Neural progenitor cell (in vitro differentiated cells): ENCODE results near the gene MIS18BP1. TPM values are rescaled to one million over a fixed set of nuclear protein-coding genes. Genes with fewer than 3 reads are reported as not detected.

ENCODE experiments used
- DNase-seq: peaks from one replicate; pipeline ENCODE4 v3.0.0-alpha.2; 2016; ENCODE audit warnings: low spot score
- H2AFZ ChIP-seq: fragments of 200-600 bp; sonication (generic); replicated peaks from 2 replicates; pipeline ENCODE4 v1.6.1; 2016; ENCODE audit warnings: antibody characterized with exemption
- H3F3A ChIP-seq: fragments of 200-600 bp; sonication (generic); 2 replicates; pipeline ENCODE4 v1.6.1; 2016; ENCODE audit warnings: antibody characterized with exemption, low read depth
- H3K27ac ChIP-seq: fragments of 200-600 bp; sonication (generic); 2 replicates; pipeline ENCODE4 v1.5.1; 2016; ENCODE audit warnings: mild to moderate bottlenecking
- H3K27me3 ChIP-seq: fragments of 200-600 bp; sonication (generic); 2 replicates; pipeline ENCODE4 v1.6.1; 2016; ENCODE audit warnings: mild to moderate bottlenecking, moderate library complexity
- H3K36me3 ChIP-seq: fragments of 200-600 bp; sonication (generic); 2 replicates; pipeline ENCODE4 v1.5.1; 2016
- H3K4me1 ChIP-seq: fragments of 200-600 bp; sonication (generic); 2 replicates; pipeline ENCODE4 v1.6.1; 2016; ENCODE audit warnings: mixed run types
- H3K4me2 ChIP-seq: fragments of 200-600 bp; sonication (generic); 2 replicates; pipeline ENCODE4 v1.6.1; 2016
- H3K4me3 ChIP-seq: fragments of 200-600 bp; sonication (generic); 2 replicates; pipeline ENCODE4 v1.5.1; 2016
- H3K79me2 ChIP-seq: fragments of 200-600 bp; sonication (generic); 2 replicates; pipeline ENCODE4 v1.6.1; 2016; ENCODE audit warnings: low read depth
- H3K9ac ChIP-seq: fragments of 200-600 bp; sonication (generic); 2 replicates; pipeline ENCODE4 v1.6.1; 2016
- H3K9me3 ChIP-seq: fragments of 200-600 bp; sonication (generic); 2 replicates; pipeline ENCODE4 v1.5.1; 2016; ENCODE audit warnings: low read depth
- H4K20me1 ChIP-seq: fragments of 200-600 bp; sonication (generic); 2 replicates; pipeline ENCODE4 v1.6.1; 2016; ENCODE audit warnings: low read depth
- H3K27ac Mint-ChIP-seq: 3 replicates; pipeline ENCODE4 v1.8.0; 2021; ENCODE audit warnings: mixed read lengths
- H3K27me3 Mint-ChIP-seq: 2 replicates; pipeline ENCODE4 v1.8.0; 2022; ENCODE audit warnings: low read depth, mild to moderate bottlenecking, inconsistent platforms, moderate library complexity, mixed read lengths; ENCODE audit not compliant: insufficient read depth
- H3K36me3 Mint-ChIP-seq: 3 replicates; pipeline ENCODE4 v1.8.0; 2021; ENCODE audit warnings: mixed read lengths
- H3K4me1 Mint-ChIP-seq: 3 replicates; pipeline ENCODE4 v1.8.0; 2021; ENCODE audit warnings: mixed read lengths
- H3K4me3 Mint-ChIP-seq: 3 replicates; pipeline ENCODE4 v1.8.0; 2021; ENCODE audit warnings: mild to moderate bottlenecking, moderate library complexity, mixed read lengths
- H3K9me3 Mint-ChIP-seq: 3 replicates; pipeline ENCODE4 v1.8.0; 2020; ENCODE audit warnings: mixed read lengths
- CTCF ChIP-seq: fragments of 200-600 bp; sonication (generic); IDR thresholded peaks from 2 replicates; pipeline ENCODE4 v1.5.1; 2017; ENCODE audit warnings: antibody characterized with exemption, mild to moderate bottlenecking
- EZH2 ChIP-seq: fragments of 200-600 bp; sonication (generic); IDR thresholded peaks from 2 replicates; pipeline ENCODE4 v1.6.1; 2017; ENCODE audit warnings: antibody characterized with exemption, mild to moderate bottlenecking, moderate library complexity
- EZH2phosphoT487 ChIP-seq: fragments of 200-600 bp; sonication (generic); IDR thresholded peaks from 2 replicates; pipeline ENCODE4 v1.6.1; 2017; ENCODE audit warnings: antibody characterized with exemption
- total RNA-seq: library from RNA; depleted of rRNA; stranded (reverse); fragments of >200 nt; gene quantifications from 2 replicates; pipeline ENCODE4 v1.2.3, GENCODE V29; 2015; ENCODE audit warnings: low replicate concordance

MIS18BP1 gene
- total RNA-seq, 1 donor from 2014 or later = 211 TPM

GRCh38 chr14:45246151-45246550 is 6.9 kb downstream of the MIS18BP1 start:
- Histone ChIP-seq H3F3A (no peaks in the 10 kb centered on the region), H3K4me3 (no peak overlapping the region), H3K9ac (no peak overlapping the region), H3K4me1 (peaks cover 6% of the 10 kb centered on the region), H3K4me2 (no peak overlapping the region), H3K27me3 (no peaks in the 10 kb centered on the region), H3K27ac (no peak overlapping the region), H4K20me1 (peaks cover 34% of the 10 kb centered on the region), H2AFZ (no peak overlapping the region), H3K79me2 (no peaks in the 10 kb centered on the region), H3K36me3 (no peaks in the 10 kb centered on the region), H3K9me3 (no peaks in the 10 kb centered on the region)
- Mint-ChIP-seq H3K27ac (no peak overlapping the region), H3K4me1 (no peaks in the 10 kb centered on the region), H3K27me3 (no peaks in the 10 kb centered on the region), H3K36me3 (peaks cover 14% of the 10 kb centered on the region), H3K4me3 (no peak overlapping the region), H3K9me3 (peaks cover 9% of the 10 kb centered on the region)
- no peak for DNase-seq
- no peak for TF ChIP-seq EZH2

- H3K4me1 ChIP-seq = peaks cover 5% of the 10 kb centered on the region
- no peaks in the 10 kb centered on the region for H3K36me3 ChIP-seq
- no peaks in the 10 kb centered on the region for H3F3A ChIP-seq
- TF ChIP-seq EZH2 = no peak
- TF ChIP-seq EZH2phosphoT487 = no peak
- TF ChIP-seq CTCF = no peak
- no peaks in the 10 kb centered on the region for H3K9me3 ChIP-seq
- Mint-ChIP-seq H3K9me3 (no peaks in the 10 kb centered on the region), H3K27me3 (no peaks in the 10 kb centered on the region), H3K4me3 (no peak overlapping the region), H3K27ac (no peak overlapping the region), H3K4me1 (no peaks in the 10 kb centered on the region), H3K36me3 (peaks cover 14% of the 10 kb centered on the region)
- H3K4me3 ChIP-seq = no peak overlapping the region
- no peaks in the 10 kb centered on the region for H3K79me2 ChIP-seq
- no peak overlapping the region for H3K9ac ChIP-seq
- H4K20me1 ChIP-seq = peaks cover 34% of the 10 kb centered on the region
- H3K27me3 ChIP-seq = no peaks in the 10 kb centered on the region
- DNase-seq = no peak
- no peak overlapping the region for H3K4me2 ChIP-seq
- peak overlapping the region; percentile 57 for H3K27ac ChIP-seq
- no peak overlapping the region for H2AFZ ChIP-seq
Measured at GRCh38 chr14:45242706-45243105, 10.3 kb downstream of the MIS18BP1 start.

- H3K27ac Mint-ChIP-seq = no peak overlapping the region
- H3K36me3 Mint-ChIP-seq = peaks cover 18% of the 10 kb centered on the region
Measured at GRCh38 chr14:45238988-45239387, 14.0 kb downstream of the MIS18BP1 start.

More at GRCh38 chr14:45238988-45239387, 14.0 kb downstream of the MIS18BP1 start:
- DNase-seq = no peak
- Histone ChIP-seq H3K4me3 (no peak overlapping the region), H3K27ac (no peak overlapping the region), H4K20me1 (peaks cover 3% of the 10 kb centered on the region), H3K9me3 (no peaks in the 10 kb centered on the region), H3K4me1 (no peaks in the 10 kb centered on the region), H3K9ac (no peak overlapping the region), H3K79me2 (no peaks in the 10 kb centered on the region), H3K4me2 (no peak overlapping the region), H3K36me3 (peaks cover 8% of the 10 kb centered on the region), H3K27me3 (no peaks in the 10 kb centered on the region), H3F3A (no peaks in the 10 kb centered on the region), H2AFZ (no peak overlapping the region)
- no peaks in the 10 kb centered on the region for H3K27me3 Mint-ChIP-seq
- no peaks in the 10 kb centered on the region for H3K4me1 Mint-ChIP-seq
- TF ChIP-seq EZH2 (no peak), CTCF (no peak), EZH2phosphoT487 (no peak)
- H3K9me3 Mint-ChIP-seq = no peaks in the 10 kb centered on the region
- H3K4me3 Mint-ChIP-seq = no peak overlapping the region
